H1 (cell line): ENCODE data around the gene OR2AE1. TPM values are rescaled to one million over a fixed set of nuclear protein-coding genes. Genes with fewer than 3 reads are reported as not detected.

ENCODE experiments used
- HDAC2 ChIP-seq, 2 experiments: fragments of 300-600 bp in 1 of 2; sonication (generic) in 1 of 2; IDR thresholded peaks; 2 replicates each; pipeline ENCODE4 v1.6.1; 2011 to 2012; ENCODE audit warnings: low read depth in 2 of 2, low read length in 2 of 2, mild to moderate bottlenecking in 2 of 2, moderate library complexity in 2 of 2, borderline replicate concordance in 1 of 2, inconsistent platforms in 1 of 2
- TBP ChIP-seq: IDR thresholded peaks from 2 replicates; pipeline ENCODE4 v1.6.1; 2011; ENCODE audit warnings: low read depth, low read length, improper control_type of control experiment
- polyA plus RNA-seq, 7 experiments: library from polyadenylated mRNA; depleted of rRNA in 3 of 7; stranded (reverse) in 5 of 7; unstranded in 2 of 7; fragments of >200 nt in 5 of 7; fragments of 200-250 nt in 2 of 7; gene quantifications; 1 replicate in 5 of 7; 2 replicates in 1 of 7; 4 replicates in 1 of 7; pipeline versions ENCODE4 v1.2.1 to v1.2.3, GENCODE V29; 2011 to 2013; ENCODE audit warnings: missing spikeins in 2 of 7, mixed read lengths in 2 of 7
- total RNA-seq: library from RNA; stranded (reverse); fragmentation: NEBNext Ultra II Directional; extraction: Animal tissue kit (Norgen Biotek cat#: 25700); gene quantifications from 2 replicates; pipeline ENCODE4 v1.2.1, GENCODE V29; 2021
- TF ChIP-seq, protein P1 (sequence below): IDR thresholded peaks from 2 replicates; pipeline ENCODE4 v1.6.1; 2011; ENCODE audit warnings: low read depth, mild to moderate bottlenecking, low read length; ENCODE audit not compliant: insufficient read depth

The OR2AE1 gene
- total and polyA plus RNA-seq, 2 of the 8 experiments (the other 6 are each of a cell fraction or from before 2014, with no cell fraction given) = not detected

DNA sequence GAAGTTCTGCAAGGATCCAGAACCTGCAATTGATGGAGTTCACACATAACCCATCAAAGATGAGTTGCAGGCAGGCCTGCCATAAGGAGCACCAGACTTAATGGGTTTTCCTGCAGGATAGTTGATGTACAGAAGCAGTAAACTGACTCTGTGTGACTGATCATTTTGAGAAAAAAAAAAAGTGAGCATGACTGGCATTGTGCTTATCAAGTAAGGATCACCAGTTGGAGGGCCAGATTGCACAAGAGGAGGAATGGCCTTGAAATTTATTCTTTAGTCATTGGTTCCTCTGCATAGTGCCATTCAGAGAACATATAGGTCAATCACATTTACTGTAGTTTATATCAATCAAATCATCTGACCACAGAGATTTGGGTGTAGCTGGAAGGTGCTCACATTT lies 45.2 kb downstream of the OR2AE1 start (continued):
- TF ChIP-seq HDAC2 (IDR thresholded peaks at IDR 0.05; ENCODE audit: borderline replicate concordance in 1 of 2, low read depth in 2 of 2, low read length in 2 of 2) = no peak
- TF ChIP-seq TBP = no peak
- TF ChIP-seq, protein P1, sequence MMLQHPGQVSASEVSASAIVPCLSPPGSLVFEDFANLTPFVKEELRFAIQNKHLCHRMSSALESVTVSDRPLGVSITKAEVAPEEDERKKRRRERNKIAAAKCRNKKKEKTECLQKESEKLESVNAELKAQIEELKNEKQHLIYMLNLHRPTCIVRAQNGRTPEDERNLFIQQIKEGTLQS = no peak
